Measurements from ENCODE around the gene APP. TPM values are rescaled to one million over a fixed set of nuclear protein-coding genes. Genes with fewer than 3 reads are reported as not detected.

The APP gene
- total RNA-seq, 3 donors from 2014 or later (not counting 1 experiment from before 2014, with no cell fraction given): 5.1 to 10.6 (median 7.8) TPM

- H3K4me3 ChIP-seq (ENCODE audit: low read length): no peak overlapping the region
- Mint-ChIP-seq H3K36me3 (no peaks in the 10 kb centered on the region), H3K27me3 (ENCODE audit: low read depth in 2 of 2) (no peaks in the 10 kb centered on the region), H3K9me3 (no peaks in the 10 kb centered on the region), H3K4me3 (no peak overlapping the region), H3K4me1 (no peaks in the 10 kb centered on the region), H3K27ac (no peak overlapping the region)
- H3K36me3 ChIP-seq (ENCODE audit: control insufficient read depth, insufficient read depth, low read length): no peaks in the 10 kb centered on the region
- H3K27me3 ChIP-seq (ENCODE audit: control insufficient read depth, insufficient read depth, low read length): no peaks in the 10 kb centered on the region
- no peak overlapping the region for H3K27ac ChIP-seq (ENCODE audit: low read length)
- no peaks in the 10 kb centered on the region for H3K4me1 ChIP-seq (ENCODE audit: control insufficient read depth, insufficient read depth, low read length)
- no peak for TF ChIP-seq CTCF (IDR thresholded peaks at IDR 0.05)
- 75% methylated on average over 2 of the region's 2 CpGs for WGBS (ENCODE audit: insufficient coverage)
- H3K9me3 ChIP-seq (ENCODE audit: control insufficient read depth, insufficient read depth, low read length): no peaks in the 10 kb centered on the region
- intact Hi-C loops (cut with micrococcal nuclease): no loop called here
- ATAC-seq (no peak), DNase-seq (no peak)
These were observed 183.6 kb downstream of the APP start for GRCh38 chr21:25986928-25987327.

- Mint-ChIP-seq H3K4me3 (no peak overlapping the region), H3K9me3 (no peaks in the 10 kb centered on the region), H3K27ac (no peak overlapping the region), H3K36me3 (no peaks in the 10 kb centered on the region), H3K4me1 (no peaks in the 10 kb centered on the region), H3K27me3 (ENCODE audit: low read depth in 2 of 2) (no peaks in the 10 kb centered on the region)
- H3K4me1 ChIP-seq (ENCODE audit: control insufficient read depth, insufficient read depth, low read length): no peaks in the 10 kb centered on the region
- no peaks in the 10 kb centered on the region for H3K9me3 ChIP-seq (ENCODE audit: control insufficient read depth, insufficient read depth, low read length)
- intact Hi-C loops (cut with micrococcal nuclease): no loop called here
- ATAC-seq (no peak), DNase-seq (no peak)
- TF ChIP-seq CTCF (IDR thresholded peaks at IDR 0.05): no peak
- no peak overlapping the region for H3K27ac ChIP-seq (ENCODE audit: low read length)
- no peak overlapping the region for H3K4me3 ChIP-seq (ENCODE audit: low read length)
- no peaks in the 10 kb centered on the region for H3K27me3 ChIP-seq (ENCODE audit: control insufficient read depth, insufficient read depth, low read length)
- 97% methylated on average over 3 of the region's 3 CpGs for WGBS (ENCODE audit: insufficient coverage)
- H3K36me3 ChIP-seq (ENCODE audit: control insufficient read depth, insufficient read depth, low read length): no peaks in the 10 kb centered on the region
These were observed 184.6 kb downstream of the APP start for GRCh38 chr21:25985990-25986389.

GRCh38 chr21:25984538-25984937 is 186.0 kb downstream of the APP start:
- no peak overlapping the region for H3K4me3 ChIP-seq (ENCODE audit: low read length)
- TF ChIP-seq CTCF (IDR thresholded peaks at IDR 0.05): no peak
- no peak for ATAC-seq
- H3K4me1 ChIP-seq (ENCODE audit: control insufficient read depth, insufficient read depth, low read length): no peaks in the 10 kb centered on the region
- no peaks in the 10 kb centered on the region for H3K4me1 Mint-ChIP-seq
- DNase-seq: no peak
- WGBS (ENCODE audit: insufficient coverage): no CpG with 5 or more reads among the region's 1 CpG
- H3K4me3 Mint-ChIP-seq: no peak overlapping the region
- no peaks in the 10 kb centered on the region for H3K36me3 Mint-ChIP-seq
- no peaks in the 10 kb centered on the region for H3K9me3 Mint-ChIP-seq
- intact Hi-C loops (cut with micrococcal nuclease): no loop called here
- H3K9me3 ChIP-seq (ENCODE audit: control insufficient read depth, insufficient read depth, low read length): no peaks in the 10 kb centered on the region
- no peaks in the 10 kb centered on the region for H3K36me3 ChIP-seq (ENCODE audit: control insufficient read depth, insufficient read depth, low read length)
- H3K27me3 Mint-ChIP-seq (ENCODE audit: low read depth in 2 of 2): no peaks in the 10 kb centered on the region
- no peak overlapping the region for H3K27ac Mint-ChIP-seq
- H3K27me3 ChIP-seq (ENCODE audit: control insufficient read depth, insufficient read depth, low read length): no peaks in the 10 kb centered on the region
- H3K27ac ChIP-seq (ENCODE audit: low read length): no peak overlapping the region

- H3K36me3 ChIP-seq (ENCODE audit: control insufficient read depth, insufficient read depth, low read length): no peaks in the 10 kb centered on the region
- H3K27me3 ChIP-seq (ENCODE audit: control insufficient read depth, insufficient read depth, low read length): no peaks in the 10 kb centered on the region
- H3K4me1 ChIP-seq (ENCODE audit: control insufficient read depth, insufficient read depth, low read length): no peaks in the 10 kb centered on the region
- H3K9me3 ChIP-seq (ENCODE audit: control insufficient read depth, insufficient read depth, low read length): no peaks in the 10 kb centered on the region
- no peak overlapping the region for H3K27ac ChIP-seq (ENCODE audit: low read length)
- TF ChIP-seq CTCF (IDR thresholded peaks at IDR 0.05): no peak
- Mint-ChIP-seq H3K36me3 (no peaks in the 10 kb centered on the region), H3K27me3 (ENCODE audit: low read depth in 2 of 2) (no peaks in the 10 kb centered on the region), H3K4me3 (no peak overlapping the region), H3K27ac (no peak overlapping the region), H3K9me3 (no peaks in the 10 kb centered on the region), H3K4me1 (no peaks in the 10 kb centered on the region)
- ATAC-seq (no peak), DNase-seq (no peak)
- intact Hi-C loops (cut with micrococcal nuclease): no loop called here
- 64% methylated on average over 3 of the region's 3 CpGs for WGBS (ENCODE audit: insufficient coverage)
- no peak overlapping the region for H3K4me3 ChIP-seq (ENCODE audit: low read length)
These were observed 186.8 kb downstream of the APP start for GRCh38 chr21:25983745-25984144.
